GM12891 (cell line): ENCODE results near the gene NR6A1.

ENCODE experiments used
- PAX5 ChIP-seq: IDR thresholded peaks from 2 replicates; pipeline ENCODE4 v1.6.1; 2011; ENCODE audit warnings: low read length, moderate library complexity, mild to moderate bottlenecking; ENCODE audit not compliant: insufficient read depth, severe bottlenecking
- POLR2A ChIP-seq: IDR thresholded peaks from 2 replicates; pipeline ENCODE4 v1.6.1; 2011; ENCODE audit warnings: low read depth, low read length, control low read depth
- POLR2AphosphoS5 ChIP-seq: IDR thresholded peaks from 2 replicates; pipeline ENCODE4 v1.6.1; 2011; ENCODE audit warnings: low read depth, low read length, control low read depth
- SPI1 ChIP-seq: IDR thresholded peaks from 2 replicates; pipeline ENCODE4 v1.6.1; 2011; ENCODE audit warnings: low read depth, low read length, control low read depth
- TAF1 ChIP-seq: IDR thresholded peaks from 2 replicates; pipeline ENCODE4 v1.6.1; 2011; ENCODE audit warnings: low read depth, low read length, control low read depth

DNA sequence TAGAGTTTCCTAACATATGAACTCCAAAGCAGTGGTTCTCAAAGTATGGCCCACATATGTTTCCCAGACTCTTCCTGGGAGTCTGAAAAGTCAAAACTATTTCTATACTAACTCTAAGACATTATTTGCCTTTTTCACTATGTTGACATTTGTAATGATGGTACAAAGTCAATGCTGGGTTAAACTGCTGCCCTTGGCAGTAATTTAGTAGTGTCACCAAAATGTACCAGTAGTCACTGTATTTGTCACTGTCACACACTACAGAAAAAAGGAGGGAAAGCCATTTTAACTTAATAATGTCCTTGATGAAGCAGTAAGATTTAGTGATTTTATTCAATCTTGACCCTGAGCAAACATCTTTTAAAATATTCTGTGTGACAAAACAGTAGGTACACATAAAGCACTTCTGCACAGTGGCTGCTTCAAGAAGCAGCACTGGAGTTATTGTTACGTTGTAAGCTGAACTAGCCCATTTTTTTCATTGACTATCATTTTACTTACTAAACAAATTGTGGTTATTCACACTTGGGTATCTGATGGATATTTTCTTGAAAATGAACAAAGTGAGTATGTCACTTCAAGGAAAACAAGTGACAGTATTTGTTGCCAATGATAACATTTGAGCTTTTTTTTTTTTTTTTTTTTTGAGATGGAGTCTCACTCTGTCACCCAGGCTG lies 90.3 kb downstream of the NR6A1 start:
- no peak for TF ChIP-seq POLR2A
- TF ChIP-seq POLR2AphosphoS5: no peak
- no peak for TF ChIP-seq TAF1
- no peak for TF ChIP-seq SPI1
- no peak for TF ChIP-seq PAX5
